ENCODE data around the gene PKD2L2. TPM values are rescaled to one million over a fixed set of nuclear protein-coding genes. Genes with fewer than 3 reads are reported as not detected.

Gene PKD2L2
- total and polyA plus RNA-seq, 8 donors = 0.23 to 0.82 (median 0.39) TPM; not detected in 2

- Histone ChIP-seq H3K4me1 (no peaks in the 10 kb centered on the region), H3K36me3 (no peaks in the 10 kb centered on the region), H3K27me3 (no peaks in the 10 kb centered on the region), H3K27ac (no peak overlapping the region), H3K4me3 (no peak overlapping the region), H3K9me3 (no peaks in the 10 kb centered on the region)
- no peak for ATAC-seq
- intact Hi-C loops (cut with DNase I) = no loop called here
- TF ChIP-seq CTCF (IDR thresholded peaks at IDR 0.05) = no peak
- no peak for DNase-seq
Measured at GRCh38 chr5:137870647-137871339, 18.5 kb upstream of the PKD2L2 start.

GRCh38 chr5:137871571-137871970, 17.7 kb upstream of the PKD2L2 start:
- H3K4me1 ChIP-seq = no peaks in the 10 kb centered on the region
- no peaks in the 10 kb centered on the region for H3K27me3 ChIP-seq
- H3K27ac ChIP-seq = no peak overlapping the region
- no peak for TF ChIP-seq CTCF (IDR thresholded peaks at IDR 0.05)
- ATAC-seq = no peak
- no peaks in the 10 kb centered on the region for H3K9me3 ChIP-seq
- no peaks in the 10 kb centered on the region for H3K36me3 ChIP-seq
- H3K4me3 ChIP-seq = no peak overlapping the region
- intact Hi-C loops (cut with DNase I) = no loop called here
- no peak for DNase-seq

GRCh38 chr5:137872466-137872865, 16.8 kb upstream of the PKD2L2 start:
- Histone ChIP-seq H3K9me3 (no peaks in the 10 kb centered on the region), H3K36me3 (no peaks in the 10 kb centered on the region), H3K27ac (no peak overlapping the region), H3K27me3 (no peaks in the 10 kb centered on the region), H3K4me3 (no peak overlapping the region), H3K4me1 (no peaks in the 10 kb centered on the region)
- intact Hi-C loops (cut with DNase I) = no loop called here
- no peak for TF ChIP-seq CTCF (IDR thresholded peaks at IDR 0.05)
- ATAC-seq (no peak), DNase-seq (no peak)

GRCh38 chr5:137876101-137876500, 13.2 kb upstream of the PKD2L2 start:
- Histone ChIP-seq H3K27me3 (no peaks in the 10 kb centered on the region), H3K36me3 (no peaks in the 10 kb centered on the region), H3K4me3 (no peak overlapping the region), H3K4me1 (no peaks in the 10 kb centered on the region), H3K27ac (no peak overlapping the region), H3K9me3 (no peaks in the 10 kb centered on the region)
- intact Hi-C loops (cut with DNase I) = no loop called here
- no peak for TF ChIP-seq CTCF (IDR thresholded peaks at IDR 0.05)
- DNase-seq = no peak
- ATAC-seq = no peak

- no peak for ATAC-seq
- Histone ChIP-seq H3K27ac (no peak overlapping the region), H3K4me3 (no peak overlapping the region), H3K27me3 (no peaks in the 10 kb centered on the region), H3K4me1 (no peaks in the 10 kb centered on the region), H3K36me3 (no peaks in the 10 kb centered on the region), H3K9me3 (no peaks in the 10 kb centered on the region)
- DNase-seq = no peak
- intact Hi-C loops (cut with DNase I) = no loop called here
- TF ChIP-seq CTCF (IDR thresholded peaks at IDR 0.05) = no peak
Measured at GRCh38 chr5:137880313-137880712, 8.9 kb upstream of the PKD2L2 start.

All from left lung (tissue), 10 donors.